HG02884 (cell line): ENCODE data around the gene RFX2.
"Not testable (repeated sequence)": the region's sequence is repeated elsewhere in the genome, so short reads cannot be mapped to it uniquely, and the experiment has no call there.

Experiments
- ATAC-seq: cut with Tn5 transposase; IDR thresholded peaks from one replicate; pipeline ENCODE4 v1.9.1; 2021; ENCODE audit warnings: mild to moderate bottlenecking, moderate library complexity; ENCODE audit not compliant: unreplicated experiment

The RFX2 gene

DNA sequence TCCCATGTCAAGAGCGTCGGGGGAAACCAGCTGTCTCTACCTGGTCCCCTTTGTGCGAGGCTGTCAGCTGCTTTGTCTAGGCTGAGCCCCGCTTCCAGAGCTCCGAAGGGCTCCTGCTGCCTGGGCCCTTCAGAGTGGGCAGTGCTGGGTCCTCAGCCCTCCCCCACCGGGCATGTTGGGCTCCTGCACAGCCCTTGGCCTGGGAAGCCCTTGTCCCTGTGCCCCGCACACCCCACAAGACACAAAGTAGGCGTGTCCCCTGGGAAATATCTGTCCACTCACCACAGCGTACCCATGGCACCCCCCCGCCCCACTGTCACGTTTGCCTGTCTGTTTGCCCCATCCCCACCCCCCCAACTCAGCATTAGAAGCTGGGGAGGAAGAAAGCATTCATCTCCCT is 92.7 kb downstream of the RFX2 start:
- ATAC-seq, result no peak

DNA sequence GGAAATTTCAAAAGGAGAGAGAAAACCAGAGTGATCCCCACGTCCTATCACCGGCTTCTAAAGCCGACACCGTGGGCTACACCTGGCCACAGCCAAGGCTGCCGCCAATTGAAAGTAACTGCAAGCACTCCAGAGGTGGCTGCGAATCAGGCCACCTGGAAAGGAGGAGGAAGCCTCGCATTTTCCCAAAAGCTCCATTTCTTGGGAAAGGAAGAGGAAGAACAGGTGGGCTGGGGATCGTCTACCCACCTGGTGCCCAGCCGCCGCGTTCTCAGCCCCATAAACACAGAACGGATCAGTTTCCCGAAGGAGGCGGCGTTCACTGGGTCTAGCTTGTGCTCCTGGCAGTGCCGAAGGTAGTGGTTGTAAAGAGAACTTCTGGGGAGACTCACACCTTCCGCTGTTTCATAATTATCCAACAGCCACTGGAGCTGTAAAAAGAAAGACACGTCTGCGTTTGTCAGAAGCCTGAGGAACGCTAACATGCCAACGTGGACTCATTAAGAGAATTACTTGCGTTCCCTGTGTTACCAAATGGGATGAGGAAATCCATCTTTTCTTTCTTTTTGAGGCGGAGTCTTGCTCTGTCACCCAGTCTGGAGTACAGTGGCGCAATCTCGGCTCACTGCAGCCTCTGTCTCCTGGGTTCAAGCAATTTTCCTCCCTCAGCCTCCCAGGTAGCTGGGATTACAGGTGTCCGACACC is 94.3 kb downstream of the RFX2 start:
- no peak for ATAC-seq

DNA sequence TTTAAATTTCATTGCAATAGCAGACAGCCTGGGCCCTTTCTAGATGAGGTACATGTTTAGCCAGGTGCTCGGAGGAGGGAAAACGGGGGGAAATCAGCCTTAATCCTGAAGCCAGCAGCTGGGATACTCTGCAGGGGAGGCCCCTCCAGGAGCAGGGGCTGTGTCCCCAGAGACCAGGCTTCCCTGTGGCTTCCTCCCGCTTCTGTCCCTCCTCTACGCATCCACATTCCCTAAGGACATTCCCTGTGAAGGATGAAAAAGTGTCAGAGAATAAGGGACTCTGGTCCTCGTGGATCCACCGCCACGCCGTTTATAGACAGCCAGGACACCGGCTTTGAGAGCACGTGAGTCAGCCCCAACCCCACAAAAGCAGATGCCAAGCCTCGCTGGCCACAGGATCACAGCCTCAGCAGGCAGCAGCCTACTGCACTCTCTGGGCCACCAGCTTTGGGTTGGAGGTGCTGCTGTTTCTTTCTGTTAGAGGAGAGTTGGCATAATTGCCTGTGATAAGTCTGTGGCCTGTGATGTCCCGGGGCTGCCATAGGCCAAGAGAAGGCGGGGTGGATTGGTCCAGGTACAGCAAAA is 95.7 kb downstream of the RFX2 start:
- no peak for ATAC-seq

DNA sequence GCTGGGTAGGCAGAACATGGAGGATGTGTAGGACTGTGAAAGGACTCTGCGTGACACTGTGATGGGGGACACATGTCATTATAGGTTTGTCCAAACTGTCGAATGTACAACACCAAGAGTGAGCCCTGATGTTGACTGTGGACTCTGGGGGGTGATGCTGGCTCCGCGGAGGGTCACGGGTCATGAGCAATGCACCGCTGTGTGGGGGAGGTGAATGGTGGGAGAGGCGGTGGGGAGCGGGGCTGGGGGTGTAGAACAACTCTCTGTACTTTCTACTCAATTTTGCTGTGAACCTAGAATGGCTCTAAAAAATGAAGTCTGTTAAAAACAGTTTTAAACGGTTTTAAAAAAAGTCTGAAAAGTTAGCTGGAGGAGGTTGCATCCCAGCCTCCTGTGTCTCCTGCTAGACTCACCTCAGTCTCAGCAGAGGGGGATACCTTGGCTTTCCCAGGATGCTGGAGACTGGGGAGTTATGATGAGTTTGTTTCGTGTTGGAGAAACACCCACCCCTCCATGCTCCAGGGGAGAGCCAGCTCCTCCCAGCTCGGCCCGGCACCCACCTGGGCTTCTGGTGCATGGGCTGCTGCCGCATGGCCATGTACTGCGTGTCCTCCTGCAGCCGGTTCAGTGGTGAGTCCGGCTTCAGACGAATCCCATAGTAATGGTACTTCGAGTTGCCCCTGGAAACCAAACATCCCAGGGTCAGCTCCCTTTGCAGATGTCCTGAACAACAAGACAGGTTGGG is 97.7 kb downstream of the RFX2 start:
- no peak for ATAC-seq

DNA sequence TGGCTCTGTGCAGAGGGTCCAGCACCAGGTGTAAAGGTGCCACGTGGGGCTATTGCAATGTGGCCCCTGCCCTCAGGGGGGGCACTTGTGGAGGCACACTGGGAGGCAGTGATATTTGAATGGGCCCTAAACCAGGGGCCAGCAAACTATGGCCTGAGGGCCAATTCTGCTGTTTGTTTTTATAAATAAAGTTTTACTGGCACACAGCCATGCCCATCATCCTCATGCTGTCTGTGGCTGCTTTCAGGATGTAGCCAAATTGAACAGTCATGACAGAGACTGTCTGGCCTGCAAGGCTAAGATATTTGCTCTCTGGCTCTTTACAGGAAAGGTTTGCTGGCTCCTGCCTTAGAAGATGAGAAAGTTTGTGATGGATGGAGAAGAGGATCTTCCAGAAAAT is 98.5 kb downstream of the RFX2 start:
- ATAC-seq, result no peak

DNA sequence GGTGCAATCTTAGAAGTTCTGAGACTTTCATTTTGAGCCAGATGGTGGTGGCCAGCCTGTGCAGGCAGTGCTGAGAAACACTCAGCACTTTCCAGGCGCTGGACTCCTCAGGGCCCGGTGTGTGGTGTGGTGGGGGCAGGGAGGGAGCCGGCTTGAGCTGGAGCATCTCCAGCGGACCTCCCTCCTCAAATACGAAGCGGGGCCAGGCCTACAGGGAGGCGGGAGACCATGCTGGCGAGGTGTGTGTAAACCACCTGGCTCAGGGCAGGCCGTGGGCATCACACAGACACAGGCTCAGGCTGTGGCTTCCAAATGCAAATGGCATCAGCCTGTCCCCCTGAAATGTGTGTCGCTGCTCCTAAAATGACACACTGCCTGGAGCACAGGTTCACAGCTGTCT is 99.1 kb downstream of the RFX2 start:
- ATAC-seq, result no peak

DNA sequence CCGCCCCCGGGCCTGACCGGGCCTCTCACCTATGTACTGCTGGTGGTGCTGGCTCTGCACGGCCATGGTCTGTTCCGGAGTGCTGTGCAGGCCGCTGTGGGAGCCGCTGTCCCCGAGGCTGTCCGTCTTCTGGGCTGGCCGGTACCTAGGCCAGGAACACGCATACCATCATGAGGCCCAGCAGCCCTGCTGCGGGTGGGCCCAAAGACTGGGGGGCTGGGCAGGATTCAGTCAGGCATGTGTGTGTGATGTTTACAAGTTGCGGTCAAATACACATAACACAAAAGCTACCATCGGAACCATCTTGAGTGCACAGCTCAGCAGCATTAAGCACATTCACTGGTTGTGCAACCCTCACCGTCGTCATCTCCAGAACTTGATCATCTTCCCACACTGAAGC is 100.2 kb downstream of the RFX2 start:
- ATAC-seq, result no peak

DNA sequence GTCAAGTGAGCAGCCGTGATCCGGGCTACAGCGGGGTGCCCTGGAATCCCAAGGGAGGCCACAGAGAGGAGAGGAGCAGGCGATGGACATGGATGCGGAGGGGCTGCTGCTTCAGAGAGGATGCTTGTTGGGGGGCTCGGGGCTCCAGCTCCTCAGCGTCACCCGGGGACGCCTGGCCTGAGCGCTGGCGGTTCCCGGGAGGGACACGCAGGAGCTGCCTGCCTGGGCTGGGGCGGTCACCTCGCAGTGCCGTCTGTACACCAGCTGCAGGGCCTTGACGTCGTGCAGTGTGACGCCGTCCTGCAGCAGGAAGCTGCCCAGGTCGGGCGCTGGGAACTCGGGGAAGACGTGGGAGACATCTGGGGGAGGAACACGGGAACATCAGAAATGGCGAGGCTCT is 102.4 kb downstream of the RFX2 start:
- no peak for ATAC-seq

DNA sequence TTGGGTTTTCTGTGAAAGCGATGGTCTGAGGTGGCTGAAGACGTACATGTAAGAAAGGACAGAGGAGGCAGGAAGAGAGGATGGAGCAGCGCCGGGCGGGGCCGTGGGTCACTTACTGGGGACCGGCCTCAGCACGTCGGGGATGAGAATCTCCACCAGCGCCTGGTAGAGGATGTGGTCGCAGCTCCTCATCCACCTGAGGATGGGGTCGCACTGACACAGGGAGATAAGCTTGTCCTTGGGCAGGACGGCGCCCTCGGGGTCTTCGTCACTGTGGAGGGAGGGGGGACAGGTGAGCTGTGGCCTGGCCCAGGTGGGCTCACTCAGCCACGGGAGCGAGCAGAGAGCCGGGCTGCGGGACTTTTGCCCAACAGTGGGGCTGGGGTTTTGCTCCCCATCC is 103.4 kb downstream of the RFX2 start:
- ATAC-seq, result no peak

DNA sequence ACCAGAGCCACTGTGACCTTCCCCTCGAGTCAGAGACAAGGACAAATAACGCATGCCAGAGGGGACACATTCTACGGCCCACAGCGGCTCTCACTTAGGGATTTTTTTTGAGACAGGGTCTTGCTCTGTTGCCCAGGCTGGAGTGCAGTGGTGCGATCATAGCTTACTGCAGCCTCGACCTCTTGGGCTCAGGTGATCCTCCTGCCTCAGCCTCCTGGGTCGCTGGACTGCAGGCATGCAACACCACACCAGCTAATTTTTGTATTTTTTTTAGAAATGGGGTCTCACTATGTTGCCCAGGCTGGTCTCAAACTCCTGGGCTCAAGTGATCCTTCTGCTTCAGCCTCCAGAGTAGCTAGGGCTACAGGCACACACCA is 104.2 kb downstream of the RFX2 start:
- ATAC-seq, result not testable (repeated sequence)

DNA sequence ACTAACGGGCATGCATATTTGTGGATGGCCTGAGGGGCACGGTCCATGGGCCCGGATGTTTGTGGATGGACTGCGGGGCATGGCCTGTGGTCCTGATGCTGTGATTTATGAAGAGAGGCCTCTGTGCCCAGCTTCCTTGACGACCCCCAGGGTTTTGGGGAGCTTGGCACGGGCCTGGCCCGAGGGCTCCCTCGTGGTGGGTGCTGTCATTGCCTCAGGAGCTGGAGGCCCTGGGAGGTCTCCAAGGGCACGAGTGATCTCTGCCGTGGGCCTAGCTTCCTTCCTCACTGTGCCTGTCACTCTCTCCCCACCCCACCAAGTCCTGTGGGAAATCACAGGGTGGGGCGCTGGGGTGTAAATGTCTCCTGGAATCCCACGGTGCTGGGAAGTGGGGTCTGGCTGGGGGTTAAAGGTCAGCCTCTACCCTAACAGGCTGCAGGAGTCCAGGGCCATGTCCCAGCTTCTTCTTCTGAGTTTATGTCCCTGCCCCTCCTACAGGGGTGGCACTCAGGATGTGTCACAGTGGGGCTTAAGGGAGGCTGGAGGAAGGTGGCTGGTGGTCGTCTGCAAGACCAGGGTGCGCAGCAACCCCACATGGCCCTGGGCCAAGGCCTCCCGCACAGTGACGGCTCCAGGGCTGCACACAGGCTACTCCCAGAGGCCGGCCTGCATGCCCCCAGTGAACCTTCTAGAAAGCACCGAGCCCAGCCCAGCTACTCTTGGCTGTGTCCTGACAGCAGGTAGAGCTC is 104.8 kb downstream of the RFX2 start:
- no peak for ATAC-seq

DNA sequence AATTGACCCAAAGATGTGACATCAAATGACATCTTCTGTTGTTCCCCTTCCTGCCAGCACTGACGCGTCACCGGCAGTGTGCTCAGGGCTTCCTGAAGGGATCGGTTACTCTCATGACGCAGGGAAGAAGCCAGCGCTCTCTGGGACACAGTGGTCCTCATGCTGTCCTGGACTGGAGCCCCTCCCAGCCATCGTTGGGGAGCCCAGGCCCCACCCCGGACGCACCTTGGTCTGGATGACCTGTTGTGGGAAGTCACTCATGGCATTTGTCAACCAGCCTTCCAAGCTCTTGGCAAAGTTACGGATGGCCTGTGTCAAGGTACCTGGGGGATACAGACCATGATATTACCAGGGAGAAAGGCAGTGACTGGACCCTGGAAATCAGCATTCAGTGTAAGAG is 106.3 kb downstream of the RFX2 start:
- no peak for ATAC-seq

DNA sequence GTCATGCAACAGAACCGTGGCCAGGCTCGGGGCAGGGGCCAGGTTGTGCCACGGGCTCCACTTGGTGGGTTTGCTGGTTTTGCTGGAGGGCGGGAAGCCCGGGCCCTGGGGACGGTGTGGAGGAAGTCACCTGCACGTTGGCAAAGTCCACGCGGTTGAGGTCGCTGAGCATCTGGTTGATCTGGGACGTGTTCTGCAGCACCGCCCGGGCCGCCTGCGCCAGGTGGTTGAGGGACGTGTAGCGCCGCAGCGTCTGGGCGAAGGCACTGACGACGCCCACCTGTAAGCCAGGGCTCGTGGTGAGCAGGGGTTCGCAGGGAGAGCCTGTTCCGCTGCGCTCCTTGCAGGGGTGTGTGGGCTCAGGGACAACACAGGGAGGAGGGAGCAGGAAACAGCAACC is 107.7 kb downstream of the RFX2 start:
- no peak for ATAC-seq

DNA sequence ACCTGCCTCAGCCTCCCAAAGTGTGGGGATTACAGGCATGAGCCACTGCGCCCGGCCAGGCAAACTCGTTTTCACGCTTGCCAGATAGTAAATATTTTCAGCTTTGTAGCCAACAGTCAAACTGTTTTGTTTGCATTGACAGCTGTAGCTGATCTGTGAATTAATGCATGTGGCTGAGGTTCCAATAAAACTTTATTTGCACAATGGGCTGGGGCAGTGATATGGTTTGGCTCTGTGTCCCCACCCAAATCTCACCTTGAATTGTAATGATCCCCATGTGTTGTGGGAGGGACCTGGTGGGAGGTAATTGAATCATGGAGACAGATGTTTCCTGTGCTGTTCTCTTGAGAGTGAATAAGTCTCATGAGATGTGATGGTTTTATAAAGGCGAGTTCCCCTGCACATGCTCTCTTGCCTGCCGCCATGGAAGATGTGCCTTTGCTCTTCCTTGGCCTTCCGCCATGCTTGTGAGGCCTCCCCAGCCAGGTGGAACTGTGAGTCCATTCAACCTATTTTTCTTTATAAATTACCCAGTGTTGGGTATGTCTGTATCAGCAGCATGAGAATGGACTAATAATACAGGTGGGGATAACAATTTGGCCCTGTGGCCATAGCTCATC is 110.0 kb downstream of the RFX2 start:
- ATAC-seq, result no peak

DNA sequence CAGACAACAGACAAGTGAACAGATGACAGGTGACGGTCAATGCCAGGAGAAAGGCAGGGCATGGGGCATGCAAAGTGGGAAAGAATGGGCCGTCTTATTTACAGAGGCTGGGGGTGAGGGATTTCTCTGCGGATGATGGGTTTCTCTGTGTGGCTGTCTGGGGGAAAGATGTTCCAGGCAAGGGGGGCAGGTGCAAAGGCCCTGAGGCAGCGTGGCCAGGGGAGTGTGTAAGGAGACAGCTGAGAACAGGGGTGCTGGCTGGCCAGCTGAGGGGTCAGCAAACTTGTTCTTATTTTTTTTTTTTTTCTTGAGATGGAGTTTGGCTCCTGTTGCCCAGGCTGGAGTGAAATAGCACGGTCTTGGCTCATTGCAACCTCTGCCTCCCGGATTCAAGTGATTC is 110.6 kb downstream of the RFX2 start:
- no peak for ATAC-seq

DNA sequence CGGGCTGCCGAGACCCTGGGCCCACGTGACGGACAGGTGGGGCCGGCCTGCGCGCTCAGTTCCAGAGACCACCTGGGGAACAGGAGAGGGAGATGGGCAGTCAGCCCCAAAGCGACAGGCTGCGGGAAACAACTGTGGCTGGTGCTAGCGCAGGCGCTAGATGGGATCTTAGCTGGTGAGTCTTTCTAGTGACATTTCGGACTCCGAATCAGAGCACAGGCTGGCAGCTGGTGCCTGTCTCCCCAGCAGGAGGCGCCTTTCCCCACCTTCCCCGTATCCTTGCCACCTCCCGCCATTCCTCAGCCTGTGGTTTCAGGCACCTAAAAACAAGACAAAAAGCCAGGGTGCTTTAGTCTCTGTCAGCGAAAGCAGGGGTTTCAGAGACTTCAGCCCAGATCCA is 112.9 kb downstream of the RFX2 start:
- ATAC-seq, result no peak

DNA sequence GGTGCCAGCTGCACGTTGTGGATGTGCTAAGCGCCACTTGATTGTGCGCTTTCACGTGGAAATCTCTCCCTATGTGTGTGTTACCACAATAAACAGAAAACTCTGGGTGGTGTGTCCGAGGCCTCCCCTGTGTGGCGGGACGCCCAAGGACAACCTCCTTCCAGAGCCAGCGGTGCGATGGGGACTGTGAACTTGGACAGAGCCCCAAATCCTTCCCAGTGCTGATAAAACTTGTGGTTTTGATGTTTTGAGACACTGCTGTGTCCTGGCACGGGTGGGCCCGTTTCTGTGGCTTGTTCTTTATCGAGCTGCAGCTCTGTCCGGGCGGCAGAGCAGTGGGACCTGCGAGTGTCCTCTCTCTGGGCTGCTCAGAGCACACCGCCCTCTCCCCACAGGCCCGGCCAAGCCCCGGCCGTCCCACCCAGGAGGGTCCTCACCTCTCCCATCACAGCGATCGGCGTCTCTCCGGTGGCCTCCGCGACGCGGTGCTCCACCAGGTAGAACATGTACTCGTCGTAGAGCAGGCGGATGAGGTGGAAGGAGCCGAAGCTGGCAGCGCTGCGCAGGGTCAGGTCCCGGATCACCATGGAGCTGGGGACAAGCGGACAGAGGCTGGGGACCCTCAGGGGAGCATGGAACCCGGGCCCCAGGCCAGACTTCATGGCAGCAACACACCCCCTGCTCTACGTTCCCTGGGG is 113.5 kb downstream of the RFX2 start:
- ATAC-seq, result no peak

DNA sequence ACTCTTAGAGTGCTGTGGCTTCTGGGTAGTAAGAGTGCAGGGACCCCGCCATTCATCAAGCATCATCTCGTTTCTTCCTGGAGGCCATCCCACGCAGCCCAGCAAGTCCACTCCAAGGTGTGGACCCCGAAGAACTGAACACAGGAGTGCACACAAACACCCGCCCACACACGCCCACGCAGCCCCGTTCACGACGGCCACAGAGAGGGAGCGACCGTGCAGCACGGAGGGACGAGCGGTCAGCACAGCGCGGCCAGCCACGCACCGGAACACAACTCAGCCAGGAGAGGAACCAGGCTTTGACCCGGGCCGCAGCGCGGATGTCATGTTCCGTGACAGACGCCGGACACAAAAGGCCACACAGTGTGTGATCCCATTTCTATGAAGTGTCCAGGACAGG is 114.2 kb downstream of the RFX2 start:
- no peak for ATAC-seq

DNA sequence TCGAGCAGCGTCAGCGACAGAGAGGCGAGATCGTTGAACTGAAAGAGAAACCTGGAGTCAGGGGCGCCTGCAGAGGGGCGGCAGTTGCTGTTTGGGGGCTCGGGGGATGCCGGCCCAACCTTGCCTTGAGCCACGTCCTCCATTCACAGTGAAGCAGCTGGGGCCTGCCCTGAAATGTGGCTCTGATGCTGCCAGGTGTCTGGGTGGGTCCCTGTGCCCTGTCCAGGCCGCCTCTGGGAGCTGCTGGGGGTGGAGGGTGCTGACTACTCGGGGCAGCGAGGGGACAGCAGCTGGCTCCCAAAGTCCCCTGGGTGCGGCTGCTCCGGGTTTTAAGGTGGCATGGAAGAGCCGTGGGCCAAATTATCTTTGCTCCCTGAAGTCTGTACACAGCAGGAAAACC is 114.7 kb downstream of the RFX2 start:
- ATAC-seq, result no peak

DNA sequence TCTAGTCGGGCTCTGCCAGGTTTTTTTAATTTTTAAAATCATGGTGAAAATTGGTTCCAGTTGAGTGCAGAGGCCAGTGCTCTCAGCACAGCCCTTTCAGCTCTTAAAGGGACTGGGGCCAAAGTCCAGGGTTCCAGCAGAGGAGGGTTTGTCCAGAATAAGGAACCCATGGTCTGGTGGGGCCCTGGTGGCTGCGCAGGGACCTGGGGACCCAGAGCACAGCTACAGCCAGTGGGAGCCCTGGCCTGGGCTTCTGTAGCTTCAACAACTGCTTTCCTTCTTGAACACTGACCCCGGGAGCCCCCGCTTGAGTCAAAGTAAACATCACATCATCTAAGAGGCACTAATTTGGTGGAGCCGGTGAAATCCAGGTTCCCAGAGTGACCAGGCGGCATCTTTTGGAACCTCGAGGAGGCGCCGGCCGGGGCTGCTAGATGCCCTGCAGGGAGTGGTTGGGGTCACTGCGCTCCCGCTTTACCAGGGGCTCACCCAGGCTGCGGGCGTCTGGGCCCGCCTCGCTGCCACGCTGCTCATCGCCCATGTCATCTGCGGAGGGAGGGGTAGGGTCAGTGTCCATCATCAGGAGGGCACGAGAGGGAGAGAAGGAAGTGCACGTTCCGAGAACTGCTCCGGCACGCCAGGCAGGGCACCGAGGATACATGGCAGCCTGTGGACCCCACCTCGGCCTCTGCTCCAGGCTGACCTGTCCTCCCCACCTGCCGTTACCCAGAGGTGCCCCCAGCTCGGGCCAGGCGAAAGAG is 115.7 kb downstream of the RFX2 start:
- no peak for ATAC-seq
